DMS 273 (cell line): Measurements from ENCODE around the gene TTC39B.

ENCODE experiments used
- DNase-seq: peaks from one replicate; lab custom pipeline; 2025; ENCODE audit not compliant: unreplicated experiment; lab: John Stamatoyannopoulos, UW

TTC39B gene

DNA sequence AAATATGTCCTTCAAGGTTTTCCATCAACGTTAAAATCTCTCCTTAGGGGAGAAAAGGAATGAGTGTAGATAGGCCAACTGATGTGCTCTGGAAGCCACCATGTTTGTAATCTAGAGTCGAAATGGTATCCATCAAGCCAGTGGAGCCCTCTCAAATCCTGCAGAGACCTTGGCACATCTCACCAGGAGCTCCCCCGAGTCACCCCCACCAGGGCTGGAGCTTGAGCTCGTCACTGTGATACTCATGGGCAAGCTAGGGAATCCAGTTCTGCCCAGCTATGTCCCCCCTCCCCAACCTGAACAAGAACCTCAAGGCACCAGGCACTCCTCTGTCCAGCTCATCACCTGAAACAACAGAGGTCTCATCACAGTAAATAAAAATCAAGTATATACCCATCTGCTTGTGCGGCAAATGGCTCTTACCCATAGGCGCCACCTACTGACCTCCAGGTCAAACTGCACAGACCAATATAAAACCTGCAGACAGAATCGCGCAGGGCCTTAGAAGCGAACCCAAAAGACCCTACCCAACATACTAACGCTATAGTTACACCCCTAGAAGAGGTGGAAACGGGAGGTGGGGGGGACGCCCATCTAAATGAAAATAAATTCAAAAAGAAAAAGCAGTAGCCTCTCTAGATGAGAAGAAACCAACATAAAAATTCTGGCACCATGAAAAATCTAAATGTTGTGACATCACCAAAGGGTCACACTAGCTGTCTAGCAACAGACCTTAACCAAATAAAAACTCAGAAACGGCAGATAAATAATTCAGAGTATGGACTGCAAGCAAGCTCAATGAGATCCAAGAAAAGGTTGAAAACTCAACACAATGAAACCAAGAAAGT lies 75.0 kb downstream of the TTC39B start:
- DNase-seq, result peak; percentile 57

DNA sequence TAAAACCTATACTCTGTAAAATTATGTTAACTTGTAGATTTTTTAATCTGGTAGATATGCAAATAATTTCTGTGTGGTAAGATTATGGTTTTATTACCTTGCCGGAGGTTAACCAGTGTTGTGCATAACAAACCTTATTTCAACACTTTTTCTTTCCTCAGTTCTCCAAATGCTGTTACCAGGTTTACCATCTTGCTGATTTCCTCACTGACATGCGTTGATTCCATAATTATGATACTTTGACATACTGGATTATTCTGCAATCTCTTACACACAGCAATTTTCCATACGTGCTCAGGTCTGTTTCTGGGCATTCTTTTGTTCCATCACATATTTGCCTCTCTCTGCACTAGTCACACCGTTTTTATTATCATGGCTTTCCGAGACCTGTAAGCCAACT lies 77.6 kb downstream of the TTC39B start:
- DNase-seq, result no peak

DNA sequence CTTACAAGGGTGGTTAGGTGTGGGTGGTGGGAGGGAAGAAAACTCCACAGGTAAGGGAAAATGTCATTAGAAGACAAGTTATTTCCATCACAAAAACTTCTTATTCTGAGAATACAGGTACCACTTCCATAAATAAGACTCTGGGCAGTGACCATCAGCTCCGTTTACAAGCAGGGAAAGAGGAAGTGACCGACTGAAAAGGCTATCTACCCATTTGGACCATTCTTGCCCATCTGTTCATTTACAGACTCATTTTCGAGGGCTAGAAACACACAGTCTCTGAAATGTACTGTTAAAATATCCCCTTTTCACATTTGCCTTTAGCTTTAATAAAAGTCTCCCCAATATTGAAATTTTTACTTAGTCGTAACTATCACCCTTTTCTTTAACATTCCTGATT lies 79.5 kb downstream of the TTC39B start:
- DNase-seq, result no peak

- no peak for DNase-seq
These were observed 81.4 kb downstream of the TTC39B start for GRCh38 chr9:15225564-15226126.

- no peak for DNase-seq
These were observed 84.7 kb downstream of the TTC39B start for GRCh38 chr9:15222313-15222712.

DNA sequence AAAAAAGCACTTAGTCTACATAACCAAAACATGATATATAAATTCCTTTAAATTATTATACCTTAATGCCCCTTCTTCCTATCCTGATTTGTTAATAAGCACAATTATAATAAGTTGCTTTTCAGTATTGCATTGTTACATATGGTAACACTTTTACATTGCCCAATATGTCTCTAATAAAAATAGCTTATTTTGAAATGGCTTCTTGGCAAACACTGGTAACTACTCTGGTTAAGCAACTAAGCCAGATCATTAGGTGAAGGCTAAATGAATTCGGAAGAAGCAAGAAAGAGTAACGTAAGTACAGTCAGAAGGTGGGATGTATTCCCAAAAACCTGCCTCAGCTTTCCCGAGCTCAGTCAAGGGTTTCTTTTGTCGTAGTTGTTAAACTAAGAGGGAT lies 85.3 kb downstream of the TTC39B start:
- no peak for DNase-seq

- no peak for DNase-seq
These were observed 86.2 kb downstream of the TTC39B start for GRCh38 chr9:15220658-15221318.

DNA sequence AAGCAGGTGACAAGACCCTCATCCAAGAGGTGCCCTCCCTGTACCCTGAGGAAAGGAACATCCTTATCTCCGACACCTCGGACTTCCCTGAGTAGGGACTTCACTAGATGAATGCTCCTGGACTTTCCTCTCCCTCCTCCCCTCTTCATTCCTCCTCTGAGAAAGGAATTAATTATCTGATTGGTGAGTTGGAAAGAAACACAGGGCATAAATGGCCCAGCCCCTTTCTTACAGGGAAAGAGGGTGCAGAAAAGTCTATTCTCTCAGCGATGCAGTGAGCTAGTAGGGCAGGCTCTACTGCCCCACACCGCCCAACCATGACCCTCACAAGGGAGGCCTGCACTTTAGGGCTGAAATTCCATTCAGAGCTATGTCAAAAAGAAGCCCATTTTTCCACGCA lies 87.5 kb downstream of the TTC39B start:
- no peak for DNase-seq

GRCh38 chr9:15218994-15219393 lies 88.0 kb downstream of the TTC39B start:
- DNase-seq, result no peak

- DNase-seq, result no peak
These were observed 93.8 kb downstream of the TTC39B start for GRCh38 chr9:15213249-15213648.

GRCh38 chr9:15211815-15212495 lies 95.1 kb downstream of the TTC39B start:
- DNase-seq, result peak; percentile 59

- DNase-seq, result peak; percentile 89
These were observed 95.7 kb downstream of the TTC39B start for GRCh38 chr9:15211160-15211814.

GRCh38 chr9:15206903-15207696 lies 99.9 kb downstream of the TTC39B start:
- DNase-seq, result no peak

GRCh38 chr9:15205632-15206420 lies 101.2 kb downstream of the TTC39B start:
- DNase-seq, result no peak

- DNase-seq, result no peak
These were observed 103.4 kb downstream of the TTC39B start for GRCh38 chr9:15203581-15203980.

DNA sequence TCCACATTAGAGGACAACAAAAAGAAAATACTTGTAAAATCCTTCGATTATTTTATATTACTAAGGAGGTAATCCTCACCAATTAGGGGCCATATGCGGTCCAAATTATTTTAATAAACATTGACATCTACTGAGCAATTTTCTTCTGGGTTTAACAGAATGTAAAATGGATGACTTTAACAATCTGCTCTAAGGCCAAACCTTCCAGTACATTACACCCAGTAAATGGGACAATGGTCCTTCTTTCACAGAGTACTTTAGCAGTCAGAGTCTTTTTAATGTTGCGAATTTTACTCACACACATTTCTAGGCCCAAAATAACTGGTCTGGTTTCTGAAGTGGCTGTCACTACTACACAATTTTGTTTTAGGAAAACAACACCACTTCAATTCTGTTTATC lies 106.9 kb downstream of the TTC39B start:
- DNase-seq, result no peak

- DNase-seq, result no peak
These were observed 114.2 kb downstream of the TTC39B start for GRCh38 chr9:15192856-15193255.

- DNase-seq, result no peak
These were observed 115.6 kb downstream of the TTC39B start for GRCh38 chr9:15191378-15191777.

DNA sequence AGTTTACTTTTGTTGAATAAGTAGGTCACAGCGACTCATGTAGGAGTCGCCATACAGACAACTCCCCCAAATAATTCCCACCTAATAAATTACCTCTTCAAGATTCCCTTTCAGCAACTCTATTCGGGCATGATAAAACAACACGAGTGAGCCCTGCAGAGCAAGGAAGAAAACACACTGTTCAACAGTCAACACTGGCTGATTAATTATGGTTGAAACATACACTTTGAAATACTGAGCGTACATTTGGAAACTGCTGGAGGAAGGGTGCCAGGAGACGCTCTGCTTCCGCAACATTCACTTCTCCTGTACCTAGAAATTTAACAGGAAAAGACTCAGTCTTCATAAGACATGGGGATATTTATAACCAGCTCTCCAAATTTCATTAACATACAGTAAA lies 117.5 kb downstream of the TTC39B start:
- no peak for DNase-seq

DNA sequence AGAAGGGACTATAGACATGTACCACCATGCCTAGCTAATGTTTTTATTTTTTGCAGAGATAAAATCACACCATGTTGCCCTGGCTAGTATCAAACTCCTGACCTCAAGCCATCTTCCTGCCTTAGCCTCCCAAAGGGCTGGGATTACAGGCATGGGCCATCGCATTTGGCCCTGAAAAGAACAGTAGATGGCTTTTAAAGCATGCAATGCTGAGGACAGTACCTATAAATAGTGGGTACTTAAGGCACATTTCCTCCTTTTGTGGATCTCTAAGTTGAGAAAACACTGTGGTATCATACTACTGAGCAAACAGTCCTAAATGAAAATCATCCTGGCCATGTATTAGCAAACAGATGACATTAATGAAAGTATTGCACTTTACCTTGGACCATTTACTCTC lies 119.4 kb downstream of the TTC39B start:
- DNase-seq, result no peak
